Right lobe of liver (tissue), 6 donors: ENCODE data around the gene SLC25A43. TPM values are rescaled to one million over a fixed set of nuclear protein-coding genes. Genes with fewer than 3 reads are reported as not detected.

Experiments
- ATAC-seq, 4 donors: fragments of 200-7000 bp; cut with Tn5 transposase; one replicate each; pipeline ENCODE4 v1.9.1; 2020; ENCODE audit warnings: mild to moderate bottlenecking in 4 of 4, moderate library complexity in 4 of 4
- DNase-seq, 3 donors: peaks; one replicate each; pipeline ENCODE4 v3.0.0-alpha.2; 2020
- H3K27ac ChIP-seq, 3 donors: fragments of 200-600 bp; one replicate each; pipeline ENCODE4 v1.8.0; 2022
- H3K27me3 ChIP-seq, 2 donors: fragments of 200-600 bp; one replicate each; pipeline ENCODE4 v1.8.0; 2022
- H3K36me3 ChIP-seq, 4 donors: fragments of 200-600 bp; sonication (generic) in 1 of 4; one replicate each; pipeline versions ENCODE4 v1.5.1 to v1.8.0; 2017 to 2022; ENCODE audit warnings: control low read depth in 1 of 4
- H3K4me1 ChIP-seq, 4 donors: fragments of 200-600 bp; sonication (generic) in 1 of 4; one replicate each; pipeline versions ENCODE4 v1.5.1 to v1.8.0; 2017 to 2022; ENCODE audit warnings: control low read depth in 1 of 4
- H3K4me3 ChIP-seq, 3 donors: fragments of 200-600 bp; one replicate each; pipeline ENCODE4 v1.8.0; 2022
- H3K9me3 ChIP-seq, 4 donors: fragments of 200-600 bp; sonication (generic) in 1 of 4; one replicate each; pipeline versions ENCODE4 v1.5.1 to v1.8.0; 2017 to 2022; ENCODE audit warnings: control low read depth in 1 of 4
- CTCF ChIP-seq, 4 donors: fragments of 200-600 bp in 3 of 4; fragments of 450-650 bp in 1 of 4; IDR thresholded peaks; one replicate each; pipeline versions ENCODE4 v1.5.1 to v1.8.0; 2016 to 2022; ENCODE audit warnings: antibody characterized with exemption in 4 of 4, mild to moderate bottlenecking in 2 of 4
- POLR2A ChIP-seq: fragments of 450-650 bp; IDR thresholded peaks from one replicate; pipeline ENCODE4 v1.6.1; 2017; ENCODE audit warnings: antibody characterized with exemption, mild to moderate bottlenecking
- WGBS: methylation state at CpG from one replicate; pipeline ENCODE4 v1.1.6; 2018; ENCODE audit warnings: low coverage, low lambda C conversion rate; ENCODE audit not compliant: insufficient coverage; ENCODE audit errors: missing lambda C conversion rate; 5-methylcytosine and 5-hydroxymethylcytosine counted together
- intact Hi-C, 2 donors: fragments of 100-400 bp; cut with DNase I; formaldehyde crosslinking; loops; one replicate each; pipeline versions ENCODE4 v1.11.2 to v1.14.1; 2022
- total RNA-seq, 6 experiments: library from RNA; depleted of rRNA in 2 of 6; stranded (reverse); fragments of >200 nt in 2 of 6; fragmentation: NEBNext Ultra II Directional in 3 of 6; extraction: Animal tissue kit (Norgen Biotek cat#: 25700) in 3 of 6; gene quantifications; one replicate each; pipeline versions ENCODE4 v1.1.0 to v1.2.4, GENCODE V29; 2016 to 2023
- donor health status: DM: no; HTN: yes; CAD: no.
- donor health status: DM: no; HTN: no; CAD: no.
- donor health status: DM: no; HTN: no; CAD: no.
- donor health status: DM: no; HTN: yes; CAD: no.
- donor health status: DM: no; HTN: yes; CAD: no.

The SLC25A43 gene
- total RNA-seq, 6 experiments from 2014 or later: 6.4 to 21.5 (median 7.5) TPM

GRCh38 chrX:119398587-119398973 lies 556 bp upstream of the SLC25A43 start:
- TF ChIP-seq POLR2A (no peak), CTCF (IDR thresholded peaks at IDR 0.05) (no peak)
- no peaks in the 10 kb centered on the region for H3K27me3 ChIP-seq
- H3K9me3 ChIP-seq: no peaks in the 10 kb centered on the region
- H3K36me3 ChIP-seq: no peaks in the 10 kb centered on the region
- peak overlapping the region; percentile 54 to 63 (median 61) for H3K4me3 ChIP-seq
- ATAC-seq (peak; percentile 30 to 64 (median 39)), DNase-seq (no peak)
- peaks cover 0 to 4% (median 0%) of the 10 kb centered on the region in 4 donors for H3K4me1 ChIP-seq
- H3K27ac ChIP-seq: peak overlapping the region in 1 of 3 donors; percentile 57
- intact Hi-C loops: no loop called here
- 22% methylated on average over 3 of the region's 3 CpGs for WGBS

GRCh38 chrX:119399772-119400101 lies 601 bp downstream of the SLC25A43 start:
- intact Hi-C loops: no loop called here
- Histone ChIP-seq H3K4me1 (peaks cover 0 to 4% (median 0%) of the 10 kb centered on the region in 4 donors), H3K9me3 (no peaks in the 10 kb centered on the region), H3K27me3 (no peaks in the 10 kb centered on the region), H3K27ac (peak overlapping the region in 1 of 3 donors; percentile 27), H3K4me3 (peak overlapping the region; percentile 54 to 63 (median 61)), H3K36me3 (no peaks in the 10 kb centered on the region)
- DNase-seq (no peak), ATAC-seq (peak in 2 of 4 donors; percentile 10 to 19)
- 25% methylated on average over 6 of the region's 12 CpGs for WGBS
- TF ChIP-seq CTCF (IDR thresholded peaks at IDR 0.05) (no peak), POLR2A (no peak)

- TF ChIP-seq POLR2A (no peak), CTCF (IDR thresholded peaks at IDR 0.05) (no peak)
- no peak for ATAC-seq
These were observed 2.4 kb downstream of the SLC25A43 start for GRCh38 chrX:119401569-119401968.

GRCh38 chrX:119402588-119402987 lies 3.5 kb downstream of the SLC25A43 start:
- no peak for TF ChIP-seq CTCF (IDR thresholded peaks at IDR 0.05)
- no peak for TF ChIP-seq POLR2A
- no peaks in the 10 kb centered on the region for H3K36me3 ChIP-seq
- H3K4me1 ChIP-seq: peaks cover 0 to 4% (median 0%) of the 10 kb centered on the region in 4 donors
- 70% methylated on average over 4 of the region's 4 CpGs for WGBS
- H3K4me3 ChIP-seq: no peak overlapping the region
- ATAC-seq: no peak
- no peaks in the 10 kb centered on the region for H3K27me3 ChIP-seq
- DNase-seq: no peak
- intact Hi-C loops: no loop called here
- no peaks in the 10 kb centered on the region for H3K9me3 ChIP-seq
- H3K27ac ChIP-seq: no peak overlapping the region

More at GRCh38 chrX:119401569-119401968, 2.4 kb downstream of the SLC25A43 start:
- intact Hi-C loops: no loop called here
- Histone ChIP-seq H3K9me3 (no peaks in the 10 kb centered on the region), H3K36me3 (no peaks in the 10 kb centered on the region), H3K27ac (no peak overlapping the region), H3K4me1 (peaks cover 0 to 4% (median 0%) of the 10 kb centered on the region in 4 donors), H3K4me3 (no peak overlapping the region), H3K27me3 (no peaks in the 10 kb centered on the region)
- no peak for DNase-seq
- 69% methylated on average over 4 of the region's 4 CpGs for WGBS

GRCh38 chrX:119406776-119407175 lies 7.6 kb downstream of the SLC25A43 start:
- peaks cover 0 to 6% (median 0%) of the 10 kb centered on the region in 4 donors for H3K4me1 ChIP-seq
- H3K27ac ChIP-seq: no peak overlapping the region
- ATAC-seq (no peak), DNase-seq (no peak)
- no peaks in the 10 kb centered on the region for H3K27me3 ChIP-seq
- H3K9me3 ChIP-seq: no peaks in the 10 kb centered on the region
- no peak overlapping the region for H3K4me3 ChIP-seq
- WGBS: 60% methylated on average over 1 of the region's 1 CpG
- intact Hi-C loops: no loop called here
- TF ChIP-seq POLR2A (no peak), CTCF (IDR thresholded peaks at IDR 0.05) (no peak)
- no peaks in the 10 kb centered on the region for H3K36me3 ChIP-seq
